Calu3 (cell line): ENCODE measurements around the gene ATP8A1. TPM values are rescaled to one million over a fixed set of nuclear protein-coding genes. Genes with fewer than 3 reads are reported as not detected.

Source experiments
- BruUV-seq: library from RNA; stranded (reverse); fragments of 400-500 nt; replicated peaks from 2 replicates; lab custom pipeline; 2021; lab: Mats Ljungman, UMichigan
- CTCF ChIA-PET: fragments of 300-600 bp; sonication (Branson Sonifier 250); formaldehyde crosslinking; loops from one replicate; lab custom pipeline; 2022; ENCODE audit warnings: antibody characterized with exemption; lab: Charles Lee
- DNase-seq: peaks from one replicate; pipeline ENCODE4 v3.0.0; 2022
- H3K27ac Mint-ChIP-seq: one replicate; pipeline ENCODE4 v1.8.0; 2022; ENCODE audit warnings: mixed read lengths; ENCODE audit not compliant: unreplicated experiment
- H3K27me3 Mint-ChIP-seq: one replicate; pipeline ENCODE4 v1.8.0; 2022; ENCODE audit warnings: mixed read lengths; ENCODE audit not compliant: unreplicated experiment
- H3K36me3 Mint-ChIP-seq: one replicate; pipeline ENCODE4 v1.8.0; 2022; ENCODE audit warnings: mild to moderate bottlenecking, moderate library complexity, mixed read lengths; ENCODE audit not compliant: insufficient read depth, unreplicated experiment
- H3K4me1 Mint-ChIP-seq: one replicate; pipeline ENCODE4 v1.8.0; 2022; ENCODE audit warnings: mild to moderate bottlenecking, low read depth, mixed read lengths; ENCODE audit not compliant: unreplicated experiment
- H3K4me3 Mint-ChIP-seq: one replicate; pipeline ENCODE4 v1.8.0; 2022; ENCODE audit warnings: mild to moderate bottlenecking, low read depth, moderate library complexity, mixed read lengths; ENCODE audit not compliant: unreplicated experiment
- H3K9me3 Mint-ChIP-seq: one replicate; pipeline ENCODE4 v1.8.0; 2022; ENCODE audit warnings: low read depth, mixed read lengths; ENCODE audit not compliant: unreplicated experiment
- intact Hi-C: fragments of 100-400 bp; cut with micrococcal nuclease; formaldehyde crosslinking; loops from one replicate; pipeline ENCODE4 v1.10.0; 2022; ENCODE audit not compliant: unreplicated experiment
- total RNA-seq: library from RNA; stranded (reverse); gene quantifications from 2 replicates; pipeline ENCODE4 v1.2.3, GENCODE V29; 2022
- TF ChIP-seq, protein P1 (sequence below): fragments of 200-600 bp; IDR thresholded peaks from one replicate; pipeline ENCODE4 v1.8.0; 2022; ENCODE audit warnings: antibody characterized with exemption; ENCODE audit not compliant: unreplicated experiment

ATP8A1 gene
- total RNA-seq, 1 experiment from 2014 or later: 0.76 TPM

DNA sequence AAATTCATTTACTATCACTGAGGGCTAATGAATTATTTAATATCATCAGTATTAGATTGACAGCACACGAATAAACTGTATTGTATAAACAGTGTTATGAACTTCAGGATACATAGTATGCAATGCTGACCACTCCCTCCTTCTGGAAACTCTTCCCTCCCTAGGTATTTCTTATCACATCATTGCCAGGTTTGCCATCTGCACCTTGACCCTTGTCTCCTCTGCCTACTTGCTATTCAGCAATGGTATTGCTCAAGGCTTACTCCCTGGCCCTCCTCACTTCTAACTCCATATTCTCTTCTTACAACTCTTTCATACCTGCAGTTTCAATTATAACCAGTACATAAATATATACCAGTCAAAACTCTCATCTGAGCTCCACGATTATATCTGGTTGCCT lies 38.9 kb downstream of the ATP8A1 start:
- BruUV-seq: no TSS peak
- CTCF ChIA-PET: no interaction called here
- intact Hi-C loops: no loop called here
- H3K9me3 Mint-ChIP-seq: peaks cover 7% of the 10 kb centered on the region
- no peaks in the 10 kb centered on the region for H3K4me1 Mint-ChIP-seq
- no peak overlapping the region for H3K27ac Mint-ChIP-seq
- no peaks in the 10 kb centered on the region for H3K27me3 Mint-ChIP-seq
- TF ChIP-seq, protein P1, sequence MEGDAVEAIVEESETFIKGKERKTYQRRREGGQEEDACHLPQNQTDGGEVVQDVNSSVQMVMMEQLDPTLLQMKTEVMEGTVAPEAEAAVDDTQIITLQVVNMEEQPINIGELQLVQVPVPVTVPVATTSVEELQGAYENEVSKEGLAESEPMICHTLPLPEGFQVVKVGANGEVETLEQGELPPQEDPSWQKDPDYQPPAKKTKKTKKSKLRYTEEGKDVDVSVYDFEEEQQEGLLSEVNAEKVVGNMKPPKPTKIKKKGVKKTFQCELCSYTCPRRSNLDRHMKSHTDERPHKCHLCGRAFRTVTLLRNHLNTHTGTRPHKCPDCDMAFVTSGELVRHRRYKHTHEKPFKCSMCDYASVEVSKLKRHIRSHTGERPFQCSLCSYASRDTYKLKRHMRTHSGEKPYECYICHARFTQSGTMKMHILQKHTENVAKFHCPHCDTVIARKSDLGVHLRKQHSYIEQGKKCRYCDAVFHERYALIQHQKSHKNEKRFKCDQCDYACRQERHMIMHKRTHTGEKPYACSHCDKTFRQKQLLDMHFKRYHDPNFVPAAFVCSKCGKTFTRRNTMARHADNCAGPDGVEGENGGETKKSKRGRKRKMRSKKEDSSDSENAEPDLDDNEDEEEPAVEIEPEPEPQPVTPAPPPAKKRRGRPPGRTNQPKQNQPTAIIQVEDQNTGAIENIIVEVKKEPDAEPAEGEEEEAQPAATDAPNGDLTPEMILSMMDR: no peak
- no peak overlapping the region for H3K4me3 Mint-ChIP-seq
- no peak for DNase-seq
- H3K36me3 Mint-ChIP-seq: no peaks in the 10 kb centered on the region

DNA sequence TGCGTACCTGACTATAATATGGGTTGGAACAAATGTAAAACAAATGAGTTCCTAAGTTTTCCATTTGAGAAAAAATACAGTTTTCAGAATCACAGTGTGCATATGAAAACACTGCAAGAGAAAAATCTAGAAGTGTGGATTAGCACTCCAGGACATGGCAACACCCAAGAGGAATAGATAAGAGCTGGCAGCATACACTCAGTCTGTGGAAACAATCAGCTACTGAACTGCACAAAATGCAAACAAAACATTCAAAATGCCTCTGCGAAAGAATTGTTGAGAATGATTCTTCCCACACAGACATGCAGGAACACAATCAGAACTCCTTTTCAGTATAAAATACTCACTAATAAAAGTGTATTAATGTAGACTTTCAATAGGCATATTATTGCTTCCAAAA lies 39.9 kb downstream of the ATP8A1 start:
- H3K27me3 Mint-ChIP-seq: no peaks in the 10 kb centered on the region
- intact Hi-C loops: no loop called here
- H3K36me3 Mint-ChIP-seq: no peaks in the 10 kb centered on the region

DNA sequence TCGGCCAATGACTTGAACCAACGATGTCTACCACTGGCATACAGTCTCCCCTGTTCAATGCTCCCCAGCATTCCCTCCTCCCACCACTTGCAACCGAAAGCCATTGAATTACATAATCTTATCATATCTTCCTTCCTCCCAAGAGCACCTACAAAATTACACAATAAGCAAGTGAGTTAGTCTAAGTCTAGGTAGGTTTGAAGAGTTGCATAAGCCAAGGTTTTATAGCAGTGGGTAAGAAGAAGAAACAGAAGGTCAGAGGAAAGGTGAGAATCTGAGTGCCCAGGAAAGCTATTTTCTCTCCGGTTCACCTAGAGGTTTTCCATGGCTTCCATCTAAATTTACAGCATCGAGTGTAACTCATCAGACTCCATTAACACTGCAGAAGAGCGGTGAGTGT lies 40.3 kb downstream of the ATP8A1 start:
- DNase-seq: no peak
- BruUV-seq: no TSS peak
- TF ChIP-seq, protein P1: no peak
- Mint-ChIP-seq H3K9me3 (peaks cover 10% of the 10 kb centered on the region), H3K27ac (no peak overlapping the region), H3K36me3 (no peaks in the 10 kb centered on the region), H3K4me3 (no peak overlapping the region), H3K27me3 (no peaks in the 10 kb centered on the region), H3K4me1 (no peaks in the 10 kb centered on the region)
- intact Hi-C loops: no loop called here
- CTCF ChIA-PET: no interaction called here

More for the DNA sequence above, 39.9 kb downstream of the ATP8A1 start:
- peaks cover 7% of the 10 kb centered on the region for H3K9me3 Mint-ChIP-seq
- H3K4me3 Mint-ChIP-seq: no peak overlapping the region
- DNase-seq: no peak
- TF ChIP-seq, protein P1: no peak
- BruUV-seq: no TSS peak
- H3K4me1 Mint-ChIP-seq: no peaks in the 10 kb centered on the region
- H3K27ac Mint-ChIP-seq: no peak overlapping the region
- CTCF ChIA-PET: no interaction called here

DNA sequence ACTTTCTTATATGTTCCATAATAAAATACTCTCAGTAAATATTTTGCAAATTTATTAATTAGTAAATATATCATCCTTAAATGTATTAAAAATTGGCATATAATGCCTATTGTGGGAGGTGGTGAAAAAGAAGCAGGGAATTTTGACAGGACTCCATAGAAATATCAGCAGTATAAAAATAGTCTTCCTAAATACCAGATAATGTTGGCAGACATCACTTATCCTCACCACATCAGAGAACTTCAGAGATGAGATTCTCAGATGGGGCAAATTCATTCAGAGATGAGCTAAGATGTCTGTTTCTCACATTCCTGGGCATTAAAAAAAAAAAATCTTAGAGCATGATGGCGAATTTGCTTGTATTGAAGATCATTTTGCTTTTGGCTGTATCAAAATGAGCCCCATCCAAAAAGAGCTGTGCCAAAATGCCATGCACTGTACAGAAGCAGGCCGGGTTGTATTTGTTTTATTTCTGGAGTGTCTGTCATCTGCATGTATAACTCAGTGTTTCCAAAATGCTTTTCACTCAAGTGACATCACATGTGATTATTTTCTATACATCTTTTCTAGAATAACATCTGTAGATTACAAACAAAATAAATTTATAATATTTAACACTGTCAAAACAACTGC lies 41.7 kb downstream of the ATP8A1 start:
- H3K36me3 Mint-ChIP-seq: no peaks in the 10 kb centered on the region
- no peaks in the 10 kb centered on the region for H3K27me3 Mint-ChIP-seq
- no TSS peak for BruUV-seq
- H3K4me1 Mint-ChIP-seq: no peaks in the 10 kb centered on the region
- H3K27ac Mint-ChIP-seq: no peak overlapping the region
- peaks cover 10% of the 10 kb centered on the region for H3K9me3 Mint-ChIP-seq
- TF ChIP-seq, protein P1: no peak
- no peak for DNase-seq
- no peak overlapping the region for H3K4me3 Mint-ChIP-seq
- CTCF ChIA-PET: no interaction called here
- intact Hi-C loops: no loop called here
